Activated CD8-positive, alpha-beta memory T cell treated with anti-CD3 and anti-CD28 coated beads, Interleukin-2, amount 10 ng/mL, durations not matched to agents 7 days and 5 days (primary cell): ENCODE results near the gene USP17L26. TPM values are rescaled to one million over a fixed set of nuclear protein-coding genes. Genes with fewer than 3 reads are reported as not detected.

ENCODE experiments used
- total RNA-seq, 2 experiments: library from RNA; stranded (reverse); gene quantifications; one replicate each; pipeline ENCODE4 v1.2.3, GENCODE V29; 2021

The USP17L26 gene
- total RNA-seq, 2 experiments from 2014 or later, result not detected

Other genes starting within 250 kb of the USP17L26 start
- not detected for gene FAM90A26, start 164.2 kb upstream of the USP17L26 start, total RNA-seq
- gene USP17L10, start 124.0 kb upstream of the USP17L26 start, total RNA-seq, result not detected
- gene USP17L11, start 119.3 kb upstream of the USP17L26 start, total RNA-seq, result not detected
- not detected for gene USP17L12, start 114.5 kb upstream of the USP17L26 start, total RNA-seq
- gene USP17L13, start 109.8 kb upstream of the USP17L26 start, total RNA-seq, result not detected
- gene USP17L15, start 100.3 kb upstream of the USP17L26 start, total RNA-seq, result not detected
- not detected for gene USP17L17, start 90.8 kb upstream of the USP17L26 start, total RNA-seq
- gene USP17L18, start 86.0 kb upstream of the USP17L26 start, total RNA-seq, result not detected
- gene USP17L19, start 81.3 kb upstream of the USP17L26 start, total RNA-seq, result not detected
- not detected for gene USP17L20, start 76.5 kb upstream of the USP17L26 start, total RNA-seq
- gene USP17L21, start 71.8 kb upstream of the USP17L26 start, total RNA-seq, result not detected
- not detected for gene USP17L22, start 67.0 kb upstream of the USP17L26 start, total RNA-seq
- not detected for gene USP17L24, start 9.5 kb upstream of the USP17L26 start, total RNA-seq
- not detected for gene USP17L25, start 4.7 kb upstream of the USP17L26 start, total RNA-seq
- not detected for gene USP17L5, start 4.7 kb downstream of the USP17L26 start, total RNA-seq
- not detected for gene USP17L27, start 9.5 kb downstream of the USP17L26 start, total RNA-seq
- gene USP17L28, start 14.2 kb downstream of the USP17L26 start, total RNA-seq, result not detected
- not detected for gene USP17L29, start 19.0 kb downstream of the USP17L26 start, total RNA-seq
- gene USP17L30, start 28.5 kb downstream of the USP17L26 start, total RNA-seq, result not detected
- not detected for gene DEFB131A, start 109.8 kb downstream of the USP17L26 start, total RNA-seq